H1 (cell line): ENCODE measurements around the gene SPATA31C2. TPM values are rescaled to one million over a fixed set of nuclear protein-coding genes. Genes with fewer than 3 reads are reported as not detected.

Experiments used
- CHD7 ChIP-seq: fragments of 300-600 bp; sonication (generic); IDR thresholded peaks from 2 replicates; pipeline ENCODE4 v1.7.1; 2012; ENCODE audit warnings: low read length, moderate library complexity, mild to moderate bottlenecking, inconsistent platforms; ENCODE audit not compliant: insufficient replicate concordance
- E2F6 ChIP-seq: IDR thresholded peaks from 2 replicates; pipeline ENCODE4 v1.6.1; 2012; ENCODE audit warnings: inconsistent platforms
- polyA plus RNA-seq, 7 experiments: library from polyadenylated mRNA; depleted of rRNA in 3 of 7; stranded (reverse) in 5 of 7; unstranded in 2 of 7; fragments of >200 nt in 5 of 7; fragments of 200-250 nt in 2 of 7; gene quantifications; 1 replicate in 5 of 7; 2 replicates in 1 of 7; 4 replicates in 1 of 7; pipeline versions ENCODE4 v1.2.1 to v1.2.3, GENCODE V29; 2011 to 2013; ENCODE audit warnings: missing spikeins in 2 of 7, mixed read lengths in 2 of 7
- total RNA-seq: library from RNA; stranded (reverse); fragmentation: NEBNext Ultra II Directional; extraction: Animal tissue kit (Norgen Biotek cat#: 25700); gene quantifications from 2 replicates; pipeline ENCODE4 v1.2.1, GENCODE V29; 2021

The SPATA31C2 gene
- total and polyA plus RNA-seq, 2 of the 8 experiments (the other 6 are each of a cell fraction or from before 2014, with no cell fraction given) = 0.17 to 0.20 TPM

- TF ChIP-seq CHD7 (no peak), E2F6 (no peak)
Observed at GRCh38 chr9:88164850-88165249, 26.6 kb upstream of the SPATA31C2 start (continued).
